ENCODE data around the gene RARS2.

- TF ChIP-seq EZH2phosphoT487 (IDR thresholded peaks at IDR 0.05; ENCODE audit: unreplicated experiment) (no peak), CTCF (conservative IDR thresholded peaks at IDR 0.05; ENCODE audit: low read depth in 2 of 2) (no peak), CREB1 (CRISPR knock-in tag; IDR thresholded peaks at IDR 0.05; ENCODE audit: low read depth) (no peak), POLR2AphosphoS5 (IDR thresholded peaks at IDR 0.05; ENCODE audit: low read depth) (no peak), REST (IDR thresholded peaks at IDR 0.05; ENCODE audit: unreplicated experiment) (no peak), EZH2 (IDR thresholded peaks at IDR 0.05; ENCODE audit: low read depth, unreplicated experiment) (no peak), NANOG (IDR thresholded peaks at IDR 0.05; ENCODE audit: borderline replicate concordance) (no peak), ZNF114 (CRISPR knock-in tag; IDR thresholded peaks at IDR 0.05) (no peak), JUNB (IDR thresholded peaks at IDR 0.05; ENCODE audit: unreplicated experiment) (no peak)
These were observed 38.6 kb upstream of the RARS2 start for GRCh38 chr6:87628424-87628823.
